ENCODE data around the gene FALEC. TPM values are rescaled to one million over a fixed set of nuclear protein-coding genes. Genes with fewer than 3 reads are reported as not detected.

The FALEC gene
- total and polyA plus RNA-seq, 2 of the 8 experiments (the other 6 are each of a cell fraction or from before 2014, with no cell fraction given) = not detected

DNA sequence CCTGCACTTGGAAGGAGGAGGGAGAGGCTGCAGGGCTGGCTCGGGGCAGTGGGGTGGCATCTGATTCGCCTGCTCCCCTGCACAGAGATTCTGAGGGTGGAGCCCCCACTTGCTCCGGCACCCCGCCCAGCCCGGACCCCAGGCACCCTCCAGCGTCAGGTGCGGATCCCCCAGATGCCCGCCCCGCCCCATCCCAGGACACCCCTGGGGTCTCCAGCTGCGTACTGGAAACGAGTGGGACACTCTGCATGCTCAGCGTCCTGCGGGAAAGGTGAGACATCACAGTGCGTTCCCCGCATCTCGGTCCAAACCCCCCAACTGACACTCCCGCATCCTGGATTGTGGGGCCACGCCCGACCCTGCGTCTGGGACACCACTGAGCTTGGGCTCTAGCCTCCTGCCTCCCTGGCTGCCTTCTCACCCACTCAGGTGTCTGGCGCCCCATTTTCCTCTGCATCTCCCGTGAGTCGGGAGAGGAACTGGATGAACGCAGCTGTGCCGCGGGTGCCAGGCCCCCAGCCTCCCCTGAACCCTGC lies 41.6 kb downstream of the FALEC start (continued):
- no peak for TF ChIP-seq SP2 (IDR thresholded peaks at IDR 0.05; ENCODE audit: low read length)
- no peak for TF ChIP-seq CBX5 (IDR thresholded peaks at IDR 0.05; ENCODE audit: low read depth, low read length)
- no peak for TF ChIP-seq KDM5A (IDR thresholded peaks at IDR 0.05; ENCODE audit: low read length)
- TF ChIP-seq, protein P1, sequence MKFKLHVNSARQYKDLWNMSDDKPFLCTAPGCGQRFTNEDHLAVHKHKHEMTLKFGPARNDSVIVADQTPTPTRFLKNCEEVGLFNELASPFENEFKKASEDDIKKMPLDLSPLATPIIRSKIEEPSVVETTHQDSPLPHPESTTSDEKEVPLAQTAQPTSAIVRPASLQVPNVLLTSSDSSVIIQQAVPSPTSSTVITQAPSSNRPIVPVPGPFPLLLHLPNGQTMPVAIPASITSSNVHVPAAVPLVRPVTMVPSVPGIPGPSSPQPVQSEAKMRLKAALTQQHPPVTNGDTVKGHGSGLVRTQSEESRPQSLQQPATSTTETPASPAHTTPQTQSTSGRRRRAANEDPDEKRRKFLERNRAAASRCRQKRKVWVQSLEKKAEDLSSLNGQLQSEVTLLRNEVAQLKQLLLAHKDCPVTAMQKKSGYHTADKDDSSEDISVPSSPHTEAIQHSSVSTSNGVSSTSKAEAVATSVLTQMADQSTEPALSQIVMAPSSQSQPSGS (IDR thresholded peaks at IDR 0.05; ENCODE audit: low read length) = no peak
- no peak for TF ChIP-seq CTBP2 (IDR thresholded peaks at IDR 0.05; ENCODE audit: borderline replicate concordance, insufficient read depth, insufficient read length, low read length)
- TF ChIP-seq JUND (IDR thresholded peaks at IDR 0.05; ENCODE audit: low read length) = no peak
- TF ChIP-seq, protein P2, sequence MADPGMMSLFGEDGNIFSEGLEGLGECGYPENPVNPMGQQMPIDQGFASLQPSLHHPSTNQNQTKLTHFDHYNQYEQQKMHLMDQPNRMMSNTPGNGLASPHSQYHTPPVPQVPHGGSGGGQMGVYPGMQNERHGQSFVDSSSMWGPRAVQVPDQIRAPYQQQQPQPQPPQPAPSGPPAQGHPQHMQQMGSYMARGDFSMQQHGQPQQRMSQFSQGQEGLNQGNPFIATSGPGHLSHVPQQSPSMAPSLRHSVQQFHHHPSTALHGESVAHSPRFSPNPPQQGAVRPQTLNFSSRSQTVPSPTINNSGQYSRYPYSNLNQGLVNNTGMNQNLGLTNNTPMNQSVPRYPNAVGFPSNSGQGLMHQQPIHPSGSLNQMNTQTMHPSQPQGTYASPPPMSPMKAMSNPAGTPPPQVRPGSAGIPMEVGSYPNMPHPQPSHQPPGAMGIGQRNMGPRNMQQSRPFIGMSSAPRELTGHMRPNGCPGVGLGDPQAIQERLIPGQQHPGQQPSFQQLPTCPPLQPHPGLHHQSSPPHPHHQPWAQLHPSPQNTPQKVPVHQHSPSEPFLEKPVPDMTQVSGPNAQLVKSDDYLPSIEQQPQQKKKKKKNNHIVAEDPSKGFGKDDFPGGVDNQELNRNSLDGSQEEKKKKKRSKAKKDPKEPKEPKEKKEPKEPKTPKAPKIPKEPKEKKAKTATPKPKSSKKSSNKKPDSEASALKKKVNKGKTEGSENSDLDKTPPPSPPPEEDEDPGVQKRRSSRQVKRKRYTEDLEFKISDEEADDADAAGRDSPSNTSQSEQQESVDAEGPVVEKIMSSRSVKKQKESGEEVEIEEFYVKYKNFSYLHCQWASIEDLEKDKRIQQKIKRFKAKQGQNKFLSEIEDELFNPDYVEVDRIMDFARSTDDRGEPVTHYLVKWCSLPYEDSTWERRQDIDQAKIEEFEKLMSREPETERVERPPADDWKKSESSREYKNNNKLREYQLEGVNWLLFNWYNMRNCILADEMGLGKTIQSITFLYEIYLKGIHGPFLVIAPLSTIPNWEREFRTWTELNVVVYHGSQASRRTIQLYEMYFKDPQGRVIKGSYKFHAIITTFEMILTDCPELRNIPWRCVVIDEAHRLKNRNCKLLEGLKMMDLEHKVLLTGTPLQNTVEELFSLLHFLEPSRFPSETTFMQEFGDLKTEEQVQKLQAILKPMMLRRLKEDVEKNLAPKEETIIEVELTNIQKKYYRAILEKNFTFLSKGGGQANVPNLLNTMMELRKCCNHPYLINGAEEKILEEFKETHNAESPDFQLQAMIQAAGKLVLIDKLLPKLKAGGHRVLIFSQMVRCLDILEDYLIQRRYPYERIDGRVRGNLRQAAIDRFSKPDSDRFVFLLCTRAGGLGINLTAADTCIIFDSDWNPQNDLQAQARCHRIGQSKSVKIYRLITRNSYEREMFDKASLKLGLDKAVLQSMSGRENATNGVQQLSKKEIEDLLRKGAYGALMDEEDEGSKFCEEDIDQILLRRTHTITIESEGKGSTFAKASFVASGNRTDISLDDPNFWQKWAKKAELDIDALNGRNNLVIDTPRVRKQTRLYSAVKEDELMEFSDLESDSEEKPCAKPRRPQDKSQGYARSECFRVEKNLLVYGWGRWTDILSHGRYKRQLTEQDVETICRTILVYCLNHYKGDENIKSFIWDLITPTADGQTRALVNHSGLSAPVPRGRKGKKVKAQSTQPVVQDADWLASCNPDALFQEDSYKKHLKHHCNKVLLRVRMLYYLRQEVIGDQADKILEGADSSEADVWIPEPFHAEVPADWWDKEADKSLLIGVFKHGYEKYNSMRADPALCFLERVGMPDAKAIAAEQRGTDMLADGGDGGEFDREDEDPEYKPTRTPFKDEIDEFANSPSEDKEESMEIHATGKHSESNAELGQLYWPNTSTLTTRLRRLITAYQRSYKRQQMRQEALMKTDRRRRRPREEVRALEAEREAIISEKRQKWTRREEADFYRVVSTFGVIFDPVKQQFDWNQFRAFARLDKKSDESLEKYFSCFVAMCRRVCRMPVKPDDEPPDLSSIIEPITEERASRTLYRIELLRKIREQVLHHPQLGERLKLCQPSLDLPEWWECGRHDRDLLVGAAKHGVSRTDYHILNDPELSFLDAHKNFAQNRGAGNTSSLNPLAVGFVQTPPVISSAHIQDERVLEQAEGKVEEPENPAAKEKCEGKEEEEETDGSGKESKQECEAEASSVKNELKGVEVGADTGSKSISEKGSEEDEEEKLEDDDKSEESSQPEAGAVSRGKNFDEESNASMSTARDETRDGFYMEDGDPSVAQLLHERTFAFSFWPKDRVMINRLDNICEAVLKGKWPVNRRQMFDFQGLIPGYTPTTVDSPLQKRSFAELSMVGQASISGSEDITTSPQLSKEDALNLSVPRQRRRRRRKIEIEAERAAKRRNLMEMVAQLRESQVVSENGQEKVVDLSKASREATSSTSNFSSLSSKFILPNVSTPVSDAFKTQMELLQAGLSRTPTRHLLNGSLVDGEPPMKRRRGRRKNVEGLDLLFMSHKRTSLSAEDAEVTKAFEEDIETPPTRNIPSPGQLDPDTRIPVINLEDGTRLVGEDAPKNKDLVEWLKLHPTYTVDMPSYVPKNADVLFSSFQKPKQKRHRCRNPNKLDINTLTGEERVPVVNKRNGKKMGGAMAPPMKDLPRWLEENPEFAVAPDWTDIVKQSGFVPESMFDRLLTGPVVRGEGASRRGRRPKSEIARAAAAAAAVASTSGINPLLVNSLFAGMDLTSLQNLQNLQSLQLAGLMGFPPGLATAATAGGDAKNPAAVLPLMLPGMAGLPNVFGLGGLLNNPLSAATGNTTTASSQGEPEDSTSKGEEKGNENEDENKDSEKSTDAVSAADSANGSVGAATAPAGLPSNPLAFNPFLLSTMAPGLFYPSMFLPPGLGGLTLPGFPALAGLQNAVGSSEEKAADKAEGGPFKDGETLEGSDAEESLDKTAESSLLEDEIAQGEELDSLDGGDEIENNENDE (IDR thresholded peaks at IDR 0.05; ENCODE audit: insufficient replicate concordance, low read length) = no peak
